ENCODE data around the gene CEND1.

GRCh38 chr11:773425-773824 lies 16.5 kb downstream of the CEND1 start:
- TF ChIP-seq CTCF (IDR thresholded peaks at IDR 0.05; ENCODE audit: low read depth, low read length, poor library complexity, severe bottlenecking) (no peak), EZH2phosphoT487 (IDR thresholded peaks at IDR 0.05; ENCODE audit: borderline replicate concordance, low read length) (no peak)

All from DOHH2 (cell line).